ENCODE data around the gene TENM4. TPM values are rescaled to one million over a fixed set of nuclear protein-coding genes. Genes with fewer than 3 reads are reported as not detected.
"Not testable (repeated sequence)": the region's sequence is repeated elsewhere in the genome, so short reads cannot be mapped to it uniquely, and the experiment has no call there.

The TENM4 gene
- polyA plus RNA-seq, 1 donor: 5.2 TPM

DNA sequence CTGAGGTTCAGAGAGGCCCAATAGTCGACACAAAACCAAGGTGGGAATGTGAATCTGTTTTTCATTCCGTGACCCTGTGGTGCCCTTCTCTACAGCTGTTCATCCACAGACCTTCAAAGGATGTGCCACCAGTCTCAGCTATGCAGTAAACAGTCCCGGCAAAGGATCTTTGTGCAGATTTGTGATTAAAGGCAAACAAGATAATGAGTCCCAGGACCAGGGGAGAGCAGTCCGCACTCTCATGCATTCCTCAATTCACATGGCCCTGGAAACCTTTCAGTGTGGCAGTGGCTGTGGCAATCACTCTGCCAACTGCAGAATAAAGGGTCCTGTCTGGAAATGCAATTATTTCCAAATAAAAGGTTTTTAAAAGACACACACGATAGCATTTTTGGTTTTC, 418.6 kb downstream of the TENM4 start:
- DNase-seq (ENCODE audit: low read depth): no peak

DNA sequence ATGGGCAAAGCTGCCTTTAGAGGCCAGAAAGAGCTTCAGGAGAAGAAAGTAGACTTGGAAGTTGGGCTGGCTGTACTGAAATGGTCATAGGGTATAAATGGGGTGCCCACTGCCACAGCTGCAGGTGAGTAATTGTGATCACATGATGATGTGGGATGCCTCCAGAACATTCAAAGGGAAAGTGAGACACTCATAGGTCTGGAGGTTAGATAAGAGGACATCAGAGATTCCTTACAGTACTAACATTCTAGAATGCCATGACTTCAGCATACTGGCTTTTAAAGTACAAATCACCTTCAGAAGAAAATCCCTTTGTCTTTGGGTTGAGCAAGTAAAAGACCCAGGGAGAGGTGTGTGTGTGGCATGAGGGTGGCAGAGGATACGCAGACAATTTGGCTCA, 419.2 kb downstream of the TENM4 start:
- no peak for DNase-seq (ENCODE audit: low read depth)

DNA sequence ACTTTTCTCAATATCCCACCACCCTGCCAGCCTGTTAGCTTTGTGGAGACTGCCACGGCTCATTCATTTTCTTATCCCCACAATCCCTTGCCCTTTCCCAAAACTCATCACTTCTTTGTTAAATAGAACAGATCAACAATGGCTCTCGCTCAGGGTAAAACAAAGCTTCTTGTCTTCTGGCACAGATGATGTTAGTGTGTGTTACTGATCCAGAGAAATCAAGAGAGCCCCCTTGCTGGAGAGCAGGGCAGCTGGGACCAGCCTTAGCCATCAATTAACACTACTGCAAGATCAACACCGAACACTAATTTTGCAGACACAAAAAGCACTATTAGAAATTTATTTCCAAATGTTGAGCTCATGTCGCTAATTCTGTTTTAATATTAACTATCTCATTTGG, 420.9 kb downstream of the TENM4 start:
- DNase-seq (ENCODE audit: low read depth): no peak

- DNase-seq (ENCODE audit: low read depth): no peak
Observed at GRCh38 chr11:79019277-79019676, 421.6 kb downstream of the TENM4 start.

GRCh38 chr11:79018371-79018849, 422.4 kb downstream of the TENM4 start:
- peak; percentile 13 for DNase-seq (ENCODE audit: low read depth)

GRCh38 chr11:79017811-79018210, 423.0 kb downstream of the TENM4 start:
- no peak for DNase-seq (ENCODE audit: low read depth)

- no peak for DNase-seq (ENCODE audit: low read depth)
Observed at GRCh38 chr11:79013509-79013908, 427.3 kb downstream of the TENM4 start.

- no peak for DNase-seq (ENCODE audit: low read depth)
Observed at GRCh38 chr11:79011357-79011756, 429.5 kb downstream of the TENM4 start.

DNA sequence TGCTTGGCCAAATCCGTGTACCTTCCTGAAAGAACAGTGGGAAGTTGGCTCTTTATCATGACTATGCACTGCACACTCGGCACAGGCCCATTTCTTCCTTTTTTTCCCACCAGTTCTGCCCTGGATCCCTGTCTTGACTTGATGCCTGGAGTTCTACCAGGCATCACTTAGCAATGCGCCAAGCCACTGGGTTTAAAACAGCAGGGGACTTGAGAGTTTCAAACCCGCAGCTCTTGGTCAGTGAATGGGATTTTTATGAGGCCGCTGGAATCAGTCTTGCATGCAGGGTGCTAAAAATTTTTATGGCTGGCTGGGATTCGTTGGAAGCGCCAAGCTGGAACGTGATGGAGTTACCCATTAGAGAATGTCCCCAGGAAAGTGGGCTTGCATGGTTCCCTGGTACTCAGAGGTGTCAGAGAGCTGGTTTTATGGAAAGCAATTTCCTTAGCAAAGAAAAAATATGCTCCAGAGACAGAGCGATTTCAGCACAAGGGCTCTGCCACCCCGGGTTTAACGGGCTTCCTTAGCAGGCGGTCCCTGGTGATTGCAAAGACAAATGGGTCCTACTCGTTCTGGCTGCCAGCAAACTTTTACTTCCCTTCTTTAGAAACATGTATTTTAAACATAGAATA, 432.9 kb downstream of the TENM4 start:
- DNase-seq (ENCODE audit: low read depth): no peak

DNA sequence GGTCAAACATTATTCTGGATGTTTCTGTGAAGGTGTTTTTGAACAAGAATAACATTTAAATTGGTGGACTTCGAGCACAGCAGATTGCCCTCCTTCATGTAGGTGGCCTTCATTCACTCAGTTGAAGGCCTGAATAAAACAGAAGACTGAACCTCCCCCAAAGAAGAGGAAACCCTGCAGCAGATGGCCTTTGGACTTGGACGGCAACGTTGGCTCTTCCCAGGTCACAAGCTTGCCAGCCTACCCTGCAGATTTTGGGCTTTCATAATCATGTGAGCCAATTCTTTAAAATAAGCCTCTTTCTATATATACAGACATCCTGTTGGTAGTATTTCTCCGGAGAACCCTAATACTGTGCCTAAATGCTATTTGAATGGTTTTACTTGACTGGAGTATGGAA, 434.0 kb downstream of the TENM4 start:
- no peak for DNase-seq (ENCODE audit: low read depth)

- no peak for DNase-seq (ENCODE audit: low read depth)
Observed at GRCh38 chr11:78996007-78996406, 444.8 kb downstream of the TENM4 start.

GRCh38 chr11:78995171-78995570, 445.7 kb downstream of the TENM4 start:
- no peak for DNase-seq (ENCODE audit: low read depth)

- DNase-seq (ENCODE audit: low read depth): no peak
Observed at GRCh38 chr11:78993802-78994430, 446.9 kb downstream of the TENM4 start.

- DNase-seq (ENCODE audit: low read depth): no peak
Observed at GRCh38 chr11:78991681-78992080, 449.1 kb downstream of the TENM4 start.

DNA sequence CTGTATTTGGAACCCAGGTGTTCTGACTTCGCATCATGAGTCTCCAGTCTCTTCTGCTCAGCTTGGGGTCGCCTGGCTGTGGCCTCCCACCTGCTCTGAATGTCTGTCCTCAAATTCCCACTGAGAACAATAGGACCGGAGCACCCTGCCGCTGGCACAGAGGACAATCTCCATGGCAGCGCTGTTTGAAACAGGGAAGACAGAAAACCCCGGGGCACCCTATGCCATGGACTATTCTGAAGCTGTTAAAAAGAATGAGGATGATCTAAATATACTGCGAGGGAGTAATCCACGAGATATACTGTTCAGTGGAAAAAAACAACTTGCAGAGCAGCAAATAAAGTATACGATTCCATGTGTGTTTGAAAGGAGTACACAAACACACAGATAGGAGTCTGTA, 450.6 kb downstream of the TENM4 start:
- no peak for DNase-seq (ENCODE audit: low read depth)

DNA sequence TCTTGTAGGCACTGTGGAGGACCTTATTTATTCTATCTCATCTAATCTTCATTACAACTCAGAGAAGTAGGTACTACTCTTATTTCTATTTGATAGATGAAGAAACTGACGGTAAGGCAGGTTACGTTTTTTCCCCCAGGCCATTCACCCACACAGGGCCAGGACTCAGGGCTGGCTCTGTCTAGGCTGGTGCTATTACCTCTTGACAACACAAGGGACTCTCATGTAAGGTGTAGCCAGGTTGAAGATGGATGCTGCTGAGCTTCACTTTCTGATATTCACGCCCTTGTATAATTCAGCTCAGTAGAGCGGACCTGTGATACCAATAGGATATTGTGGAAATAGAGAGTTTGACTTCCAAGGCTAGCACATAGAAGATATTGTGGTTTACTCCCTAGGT, 453.1 kb downstream of the TENM4 start:
- no peak for DNase-seq (ENCODE audit: low read depth)

DNA sequence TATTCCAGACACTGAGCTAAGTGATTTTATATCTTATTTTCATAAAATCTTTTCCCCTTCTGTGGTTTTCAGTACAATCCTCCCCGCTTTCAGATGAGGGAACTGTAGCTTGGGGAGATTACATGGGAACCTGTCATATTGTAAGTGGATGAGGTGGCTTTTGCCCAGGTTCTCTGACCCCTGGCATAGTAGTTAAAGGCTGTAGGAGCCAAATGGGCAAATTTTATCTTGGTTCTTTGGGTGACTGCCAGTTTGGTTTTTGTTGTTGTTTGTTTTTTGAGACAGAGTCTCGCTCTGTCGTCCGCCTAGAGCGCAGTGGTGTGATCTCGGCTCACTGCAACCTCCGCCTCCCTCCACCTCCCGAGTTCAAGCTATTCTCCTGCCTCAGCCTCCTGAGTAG, 454.5 kb downstream of the TENM4 start:
- DNase-seq (ENCODE audit: low read depth): no peak

GRCh38 chr11:78985663-78986062, 455.2 kb downstream of the TENM4 start:
- no peak for DNase-seq (ENCODE audit: low read depth)

DNA sequence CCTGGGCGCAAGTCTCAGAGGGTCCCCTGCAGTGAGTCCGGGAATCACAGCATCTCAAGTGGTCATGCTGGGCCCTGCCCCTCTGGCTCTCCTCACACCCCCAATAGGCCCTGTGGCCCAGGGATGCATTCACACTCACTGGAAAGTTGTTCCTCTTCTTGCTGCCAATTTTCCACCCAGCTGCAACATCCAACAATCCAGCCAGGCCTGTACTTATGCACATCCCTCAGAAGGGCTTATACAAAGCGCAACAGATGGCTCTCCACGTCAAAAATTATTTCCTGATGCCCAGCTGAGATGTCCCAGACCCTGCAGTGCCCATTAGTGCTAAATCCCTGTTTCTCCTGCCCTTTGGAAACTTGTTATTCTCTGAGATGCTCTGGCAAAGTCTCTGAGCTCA, 458.4 kb downstream of the TENM4 start:
- peak; percentile 28 for DNase-seq (ENCODE audit: low read depth)

GRCh38 chr11:78981153-78981552, 459.7 kb downstream of the TENM4 start:
- DNase-seq (ENCODE audit: low read depth): no peak

DNA sequence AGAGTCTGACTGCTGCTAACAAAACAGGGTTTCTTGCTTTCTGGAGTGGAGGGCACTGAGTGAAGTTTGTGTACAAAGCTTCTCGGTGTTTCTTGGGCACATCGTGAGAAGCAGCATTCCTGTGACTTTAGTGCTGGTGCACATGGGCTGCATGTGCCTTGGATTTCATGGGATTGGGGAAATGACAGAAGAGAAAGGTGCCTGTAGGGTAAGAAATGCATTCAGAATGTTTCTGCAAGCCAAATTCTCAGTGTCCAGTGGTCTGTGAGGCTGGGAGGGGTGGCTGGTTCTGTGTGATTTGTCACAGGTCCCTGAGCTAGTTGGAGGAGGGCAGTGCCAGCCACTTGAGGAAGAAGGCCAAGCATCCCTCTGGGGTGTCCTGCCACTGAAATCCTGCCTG, 462.0 kb downstream of the TENM4 start:
- DNase-seq (ENCODE audit: low read depth): no peak

DNA sequence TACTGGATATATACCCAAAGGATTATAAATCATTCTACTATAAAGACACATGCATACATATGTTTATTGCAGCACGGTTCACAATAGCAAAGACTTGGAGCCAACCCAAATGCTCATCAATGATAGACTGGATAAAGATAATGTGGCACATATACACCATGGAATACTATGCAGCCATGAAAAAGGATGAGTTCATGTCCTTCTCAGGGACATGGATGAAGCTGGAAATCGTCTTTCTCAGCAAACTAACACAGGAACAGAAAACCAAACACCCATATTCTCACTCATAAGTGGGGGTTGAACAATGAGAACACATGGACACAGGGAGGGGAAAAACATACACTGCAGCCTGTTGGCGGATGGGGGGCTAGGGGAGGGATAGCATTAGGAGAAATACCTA, 463.0 kb downstream of the TENM4 start:
- DNase-seq (ENCODE audit: low read depth): not testable (repeated sequence)

DNA sequence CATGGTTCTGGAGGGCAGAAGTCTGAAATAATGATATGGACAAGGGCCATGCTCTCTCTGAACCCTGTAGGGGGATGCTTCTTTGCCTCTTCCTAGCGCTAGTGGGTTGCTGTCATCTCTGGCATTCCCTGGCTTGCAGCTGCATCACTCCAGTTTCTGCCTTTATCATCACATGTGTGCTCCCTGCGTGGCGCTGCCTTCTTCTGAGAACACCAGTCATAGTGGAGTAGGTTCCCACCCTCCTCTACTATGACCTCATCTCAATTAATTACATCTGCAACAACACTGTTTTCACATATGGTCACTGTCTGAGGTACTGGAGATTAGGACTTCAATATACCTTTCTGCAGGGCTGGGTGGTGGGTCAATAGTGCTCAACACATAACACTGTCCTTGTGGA, 463.8 kb downstream of the TENM4 start:
- no peak for DNase-seq (ENCODE audit: low read depth)

GRCh38 chr11:78975081-78975480, 465.7 kb downstream of the TENM4 start:
- DNase-seq (ENCODE audit: low read depth): no peak

Data from forelimb muscle (tissue), 1 donor.